MV-4-11 (cell line): ENCODE measurements around the gene DIP2C.
"Not testable (repeated sequence)": the region's sequence is repeated elsewhere in the genome, so short reads cannot be mapped to it uniquely, and the experiment has no call there.

Source experiments
- DNase-seq: peaks from one replicate; lab custom pipeline; 2025; lab: John Stamatoyannopoulos, UW

The DIP2C gene

DNA sequence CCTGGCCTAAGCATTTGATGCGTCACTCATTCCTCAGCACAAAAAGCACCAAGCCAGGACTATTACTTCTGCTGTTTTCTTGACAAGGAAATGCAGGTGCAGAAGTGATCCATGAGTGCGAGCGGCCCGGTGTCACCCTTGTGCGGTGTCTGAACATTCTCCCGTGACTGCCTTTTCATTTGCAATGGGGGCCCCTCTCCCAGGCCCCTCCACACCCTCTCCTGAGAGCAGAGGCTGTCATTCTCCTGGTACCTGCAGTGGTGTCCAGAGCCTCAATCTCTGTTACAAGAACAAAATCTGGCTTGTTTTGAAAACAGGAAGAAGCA lies 213.1 kb downstream of the DIP2C start:
- no peak for DNase-seq

DNA sequence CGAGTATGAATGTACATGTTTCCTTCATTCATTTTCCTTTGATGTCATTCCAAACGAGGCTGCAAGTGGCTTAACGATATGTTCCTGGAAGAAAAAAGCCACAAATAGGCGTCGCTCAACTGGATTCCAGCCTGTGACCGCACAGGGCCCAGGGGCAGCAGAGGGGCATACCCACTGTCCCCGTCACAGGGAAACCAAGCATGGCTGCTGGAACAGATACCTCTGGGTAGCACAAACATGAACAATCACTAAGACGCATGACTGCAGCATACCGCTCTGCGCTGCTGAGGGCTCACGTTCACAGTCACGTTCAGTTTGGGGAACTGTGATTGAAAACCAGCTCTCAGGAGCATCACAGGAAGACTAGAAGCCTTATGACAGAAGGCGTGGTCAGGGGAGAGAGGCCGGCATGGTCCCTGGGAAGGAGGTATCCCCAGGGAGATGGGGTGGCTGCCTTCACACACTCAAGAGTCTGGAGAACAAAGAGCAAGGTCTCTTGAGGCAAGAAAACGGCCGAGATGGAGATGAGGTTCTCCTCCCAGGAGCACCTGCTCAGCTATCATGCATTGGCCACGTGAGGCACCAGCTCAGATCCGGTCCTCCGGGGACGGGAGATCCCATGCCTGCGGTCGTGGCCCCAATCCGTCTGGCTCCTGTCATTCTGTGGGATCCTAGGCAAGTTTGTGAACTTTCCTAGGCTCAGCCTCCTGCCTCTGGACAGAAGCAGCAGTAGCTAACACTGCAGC lies 213.6 kb downstream of the DIP2C start:
- DNase-seq: no peak

DNA sequence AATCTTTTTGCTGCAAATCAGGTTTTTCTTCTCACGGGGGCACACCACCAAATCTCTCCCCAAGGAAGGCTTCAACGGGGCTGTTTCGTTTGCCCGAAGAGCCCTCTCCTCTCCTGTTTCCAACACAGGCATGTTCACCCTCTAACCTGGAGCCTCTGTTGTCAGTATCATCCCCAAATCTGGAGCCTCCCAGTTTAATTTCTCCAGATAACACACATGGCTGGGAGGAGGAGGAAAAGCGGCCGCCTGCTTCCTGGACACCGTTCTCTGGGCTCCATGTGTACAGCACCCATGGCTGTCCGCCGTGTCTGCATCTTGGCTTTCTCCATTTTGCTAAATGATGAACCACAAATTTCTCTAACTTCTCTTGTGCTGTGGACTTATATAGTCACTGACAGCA lies 214.5 kb downstream of the DIP2C start:
- DNase-seq: no peak

DNA sequence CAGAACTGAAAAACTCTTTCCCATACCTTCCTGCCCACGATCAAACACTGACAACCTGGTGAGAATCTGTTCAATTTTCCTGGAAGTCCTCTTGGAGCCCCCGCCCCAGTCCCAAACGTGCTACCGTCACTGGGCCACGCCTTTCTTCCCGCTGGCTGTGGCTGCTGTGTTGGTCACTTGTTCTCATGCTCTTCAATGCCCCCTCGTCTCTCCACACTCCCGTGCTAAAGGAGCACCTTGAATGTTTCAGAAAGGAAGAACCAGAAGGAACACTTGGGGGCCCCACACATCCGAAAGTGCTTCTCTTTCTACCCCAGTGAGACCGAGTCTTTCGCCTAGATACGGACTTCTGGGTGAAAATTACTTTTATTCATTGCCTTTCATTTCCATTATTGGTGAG lies 215.1 kb downstream of the DIP2C start:
- DNase-seq: no peak

DNA sequence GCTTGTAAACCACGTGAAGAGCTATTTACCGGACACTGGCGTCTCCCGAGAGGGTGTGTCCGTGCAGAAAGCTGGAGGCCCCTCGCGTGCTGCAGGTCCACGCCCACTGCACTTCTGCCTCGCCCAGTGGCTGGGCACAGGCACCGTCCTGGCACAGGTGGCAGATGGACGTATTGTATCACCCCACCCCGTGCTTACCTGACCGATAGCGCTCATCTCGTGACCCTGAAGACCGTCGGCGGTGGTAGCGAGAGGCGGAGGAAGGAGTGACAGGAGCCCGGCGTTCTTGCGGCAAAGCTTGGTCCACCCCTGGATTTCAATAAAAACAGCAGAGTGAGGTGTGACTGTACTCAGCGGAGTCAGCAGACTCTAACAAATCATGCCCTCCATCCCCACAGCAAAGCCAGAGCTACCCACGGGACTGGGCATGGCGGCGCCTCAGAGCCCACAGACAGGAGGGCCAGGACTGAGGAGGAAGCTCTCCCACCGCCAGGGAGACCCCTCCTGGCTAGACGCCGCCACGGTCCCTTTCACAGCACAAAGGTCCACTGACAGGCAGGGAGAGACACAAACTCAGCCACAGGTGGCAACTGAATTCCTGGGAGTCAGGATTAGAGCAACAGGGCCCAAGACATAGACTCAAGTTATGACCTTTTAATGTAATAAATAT lies 217.1 kb downstream of the DIP2C start:
- no peak for DNase-seq

DNA sequence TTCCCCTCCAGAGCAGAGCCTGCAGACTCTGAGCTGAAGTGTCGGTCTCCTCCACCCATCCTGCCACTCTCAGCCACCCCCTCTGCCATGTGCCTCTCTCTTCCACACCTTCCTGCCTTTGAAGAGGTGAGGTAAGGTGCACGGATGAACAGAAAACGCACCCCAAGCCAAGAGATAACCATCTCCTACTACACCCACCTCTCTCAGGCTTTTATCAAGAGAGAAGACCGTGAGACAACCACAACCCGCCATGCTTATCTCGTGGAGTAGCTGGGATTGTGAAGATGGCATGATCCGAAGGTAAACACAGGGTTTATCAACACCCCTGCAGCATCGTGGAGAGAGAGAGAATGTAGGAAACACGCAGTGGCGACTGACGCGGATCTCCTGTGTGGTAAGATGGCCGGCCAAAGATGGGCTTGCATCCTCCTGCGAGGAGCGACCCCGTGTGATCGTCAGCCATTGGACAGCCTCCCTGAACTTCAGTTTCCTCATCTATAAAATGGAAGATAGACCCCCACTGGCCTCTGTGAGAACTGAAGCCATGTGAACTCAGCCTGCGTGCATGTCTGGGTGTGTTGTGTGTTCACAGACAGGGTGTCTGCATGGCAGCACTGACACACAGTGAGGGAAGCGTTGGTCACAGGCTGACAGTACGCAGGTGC lies 219.0 kb downstream of the DIP2C start:
- DNase-seq: no peak

DNA sequence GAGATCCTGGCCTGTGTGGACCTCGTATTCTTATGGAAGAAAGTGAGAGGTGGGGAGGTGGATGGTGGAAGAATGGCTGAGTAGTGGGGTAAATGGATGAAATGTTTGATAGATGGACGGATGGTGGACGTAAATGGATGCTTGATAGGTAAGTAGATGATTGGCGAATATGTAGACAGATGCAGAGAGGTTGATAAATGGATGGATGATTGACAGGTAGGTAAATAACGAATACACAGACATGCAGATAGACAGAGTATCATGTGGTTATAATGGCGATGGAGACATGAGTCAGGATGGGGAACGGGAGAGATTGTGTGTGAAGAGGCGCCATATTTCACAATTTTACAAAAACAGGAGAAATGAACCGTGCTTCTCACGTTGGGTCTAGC lies 219.5 kb downstream of the DIP2C start:
- no peak for DNase-seq

DNA sequence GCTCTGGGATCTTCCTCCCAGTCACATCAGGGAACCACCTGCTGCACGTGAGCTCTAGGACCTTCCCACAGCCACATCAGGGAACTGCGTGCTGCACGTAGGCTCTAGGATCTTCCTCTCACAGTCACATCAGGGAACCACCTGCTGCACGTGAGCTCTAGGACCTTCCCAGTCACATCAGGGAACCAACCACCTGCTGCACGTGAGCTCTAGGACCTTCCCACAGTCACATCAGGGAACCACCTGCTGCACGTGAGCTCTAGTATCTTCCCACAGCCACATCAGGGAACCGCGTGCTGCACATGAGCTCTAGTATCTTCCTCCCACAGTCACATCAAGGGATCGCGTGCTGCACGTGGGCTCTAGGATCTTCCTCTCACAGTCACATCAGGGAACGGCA lies 229.7 kb downstream of the DIP2C start:
- DNase-seq: no peak

DNA sequence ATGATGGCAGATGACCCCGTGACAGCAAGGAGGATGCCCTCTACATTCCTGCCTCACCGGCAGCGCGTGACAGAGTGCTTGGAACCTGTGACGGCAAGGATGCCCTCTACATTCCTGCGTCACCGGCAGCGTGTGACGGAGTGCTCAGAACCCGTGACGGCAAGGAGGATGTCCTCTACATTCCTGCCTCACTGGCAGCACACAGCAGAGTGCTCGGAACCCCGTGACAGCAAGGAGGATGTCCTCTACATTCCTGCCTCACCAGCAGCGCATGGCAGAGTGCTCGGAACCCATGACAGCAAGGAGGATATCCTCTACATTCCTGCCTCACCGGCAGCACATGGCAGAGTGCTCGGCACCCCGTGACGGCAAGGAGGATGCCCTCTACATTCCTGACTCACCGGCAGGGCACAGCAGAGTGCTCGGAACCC lies 231.0 kb downstream of the DIP2C start:
- no peak for DNase-seq

DNA sequence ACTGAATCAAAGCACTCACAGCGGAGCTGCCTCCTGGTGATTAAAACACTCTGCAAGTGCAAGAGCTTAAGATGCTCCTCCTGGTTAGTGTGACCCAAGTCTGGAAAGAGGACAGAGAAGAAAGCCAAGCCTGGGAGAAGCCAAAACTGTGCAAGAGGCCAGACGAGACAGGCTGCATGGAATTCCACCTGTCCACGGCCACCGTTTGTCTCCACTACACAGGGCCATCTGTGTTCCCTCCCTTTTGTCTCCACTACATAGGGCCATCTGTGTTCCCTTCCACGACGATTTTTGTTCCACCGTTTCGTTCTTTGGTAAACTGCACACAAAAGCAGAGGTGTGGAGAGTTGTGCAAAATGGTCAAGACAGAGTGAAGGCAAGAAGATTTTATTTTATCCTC lies 233.0 kb downstream of the DIP2C start:
- no peak for DNase-seq

DNA sequence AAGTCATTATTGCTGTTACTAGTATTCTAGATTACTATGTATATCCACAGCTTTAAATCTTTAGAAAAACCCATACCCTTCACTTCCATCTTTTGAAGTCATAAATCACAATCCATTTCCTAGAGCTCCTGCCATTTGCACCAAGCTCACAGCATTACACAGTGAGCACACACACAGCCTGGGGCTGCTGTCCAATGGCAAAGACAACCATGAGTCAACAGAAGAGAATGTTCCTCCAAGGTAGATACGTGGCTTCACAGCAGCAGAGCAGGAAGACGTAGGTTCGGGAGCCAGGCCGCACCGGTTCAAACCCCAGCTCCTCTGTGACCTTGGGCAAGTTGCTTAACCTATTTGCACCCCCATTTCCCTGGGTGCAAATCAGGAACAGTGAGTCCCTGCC lies 234.6 kb downstream of the DIP2C start:
- no peak for DNase-seq

DNA sequence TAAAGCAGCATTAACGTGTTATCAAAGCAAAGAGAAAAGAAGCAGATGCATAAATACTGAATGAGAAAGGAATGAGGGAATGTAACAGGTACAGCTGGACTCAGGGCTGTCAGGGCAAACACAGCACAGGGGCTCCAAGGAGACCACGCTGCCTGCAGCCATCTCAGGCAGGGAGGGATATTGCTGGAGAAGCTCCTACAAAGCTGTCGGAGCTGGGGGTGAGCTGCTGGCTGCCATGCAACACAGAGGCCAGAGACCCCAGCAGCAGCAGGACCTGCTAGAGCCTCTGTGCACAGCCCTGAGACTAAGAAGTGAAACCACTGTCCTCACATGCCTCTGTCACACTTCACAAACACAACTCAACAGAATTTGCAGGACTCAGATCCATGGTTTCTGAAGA lies 235.8 kb downstream of the DIP2C start:
- DNase-seq: no peak

DNA sequence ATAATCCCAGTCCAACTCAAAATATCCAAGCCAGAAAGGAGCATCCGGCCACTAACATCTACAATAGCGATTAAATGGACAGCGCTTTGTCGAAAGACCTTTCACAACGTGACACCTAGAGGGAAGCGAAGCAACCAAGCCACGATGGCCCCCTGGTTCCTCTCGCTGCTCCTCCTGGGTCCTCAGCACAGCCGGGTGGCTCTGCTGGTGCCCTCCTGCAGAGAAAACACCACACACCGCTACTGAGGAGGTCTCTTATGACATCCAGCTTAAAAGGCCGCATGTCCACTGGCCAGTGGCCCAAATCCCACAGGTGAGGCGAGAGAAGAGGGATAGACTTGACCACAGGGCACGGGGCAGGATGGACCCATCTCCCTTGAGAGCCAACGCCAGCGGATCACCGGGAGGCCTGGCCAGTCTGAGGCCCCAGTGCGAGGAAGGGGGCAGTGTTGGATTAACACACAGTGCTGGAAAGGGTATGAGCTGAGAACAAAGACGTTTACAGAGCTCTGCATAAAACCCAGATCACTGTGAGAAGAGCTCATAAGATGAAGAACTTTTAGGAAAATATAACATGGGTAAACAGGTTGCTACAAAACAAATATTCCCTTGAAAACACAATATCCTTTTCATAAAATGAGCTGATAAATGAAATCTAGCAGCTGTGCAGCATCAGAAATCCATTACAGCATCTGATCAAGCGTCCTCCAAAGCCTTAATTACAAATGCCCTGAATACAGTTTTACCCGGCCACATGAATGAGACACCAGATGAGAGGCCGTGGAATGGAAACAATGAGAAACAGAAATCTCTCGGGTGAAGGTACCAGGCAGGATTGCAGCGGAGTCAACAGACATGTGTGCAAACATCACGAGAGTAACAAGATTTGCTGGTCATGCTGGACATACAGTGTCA lies 236.7 kb downstream of the DIP2C start:
- DNase-seq: no peak

DNA sequence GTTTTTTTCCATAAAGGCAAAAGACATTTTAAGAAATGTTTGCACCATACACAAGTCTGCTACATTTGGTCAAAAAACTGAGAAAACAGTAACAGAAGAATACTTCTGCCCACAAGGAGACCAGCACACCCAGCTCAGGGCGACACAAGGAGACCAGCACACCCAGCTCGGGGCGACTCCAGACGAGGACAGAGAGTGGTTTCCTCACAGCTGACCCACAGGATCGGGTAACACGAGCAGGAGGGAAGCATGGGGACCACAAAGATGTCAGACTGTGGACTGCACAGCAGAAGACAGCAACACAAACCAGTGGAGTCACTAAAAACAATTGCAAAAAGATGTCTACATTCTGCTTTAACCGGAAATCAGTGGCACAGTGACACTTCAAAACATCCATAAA lies 237.6 kb downstream of the DIP2C start:
- no peak for DNase-seq

DNA sequence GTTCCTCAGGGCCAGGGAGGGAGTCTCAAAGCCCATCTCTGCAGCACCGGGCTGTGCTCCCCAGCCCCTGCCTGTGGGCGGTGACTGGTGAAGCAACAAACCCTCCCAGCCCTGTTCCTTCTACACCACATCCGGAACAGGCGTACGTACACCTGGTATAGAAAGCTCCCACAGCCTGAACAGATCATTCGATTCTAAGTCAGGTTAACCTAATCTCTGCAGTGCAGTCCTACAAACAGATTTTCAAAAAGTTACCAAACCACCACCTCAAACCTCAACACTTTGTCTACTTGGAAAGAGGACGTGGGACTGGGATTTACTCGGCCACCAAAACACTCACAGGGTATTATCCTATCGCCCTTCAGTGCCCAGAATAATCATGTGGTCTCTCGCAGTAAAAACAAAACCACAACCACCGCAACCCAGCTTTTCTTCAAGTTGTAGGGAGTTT lies 238.4 kb downstream of the DIP2C start:
- peak; percentile 84 for DNase-seq

DNA sequence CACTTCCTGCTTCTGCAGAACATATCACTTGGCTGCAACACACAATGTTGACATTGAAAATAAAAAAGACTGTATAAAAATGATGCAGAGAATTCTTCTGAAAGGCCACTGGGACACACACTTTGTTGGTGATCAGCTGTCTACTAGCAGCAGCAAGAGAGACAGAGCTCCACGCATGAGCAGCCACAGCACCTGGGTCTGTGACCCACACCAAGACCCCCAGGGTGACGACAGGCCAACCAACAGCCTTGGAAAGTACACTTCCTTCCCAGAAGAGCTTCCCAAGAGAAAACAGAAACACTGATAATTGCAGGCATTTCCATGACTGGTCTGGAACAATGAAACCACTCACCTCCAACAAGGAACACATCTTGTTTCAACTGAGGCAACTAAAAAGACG lies 239.0 kb downstream of the DIP2C start:
- DNase-seq: no peak

DNA sequence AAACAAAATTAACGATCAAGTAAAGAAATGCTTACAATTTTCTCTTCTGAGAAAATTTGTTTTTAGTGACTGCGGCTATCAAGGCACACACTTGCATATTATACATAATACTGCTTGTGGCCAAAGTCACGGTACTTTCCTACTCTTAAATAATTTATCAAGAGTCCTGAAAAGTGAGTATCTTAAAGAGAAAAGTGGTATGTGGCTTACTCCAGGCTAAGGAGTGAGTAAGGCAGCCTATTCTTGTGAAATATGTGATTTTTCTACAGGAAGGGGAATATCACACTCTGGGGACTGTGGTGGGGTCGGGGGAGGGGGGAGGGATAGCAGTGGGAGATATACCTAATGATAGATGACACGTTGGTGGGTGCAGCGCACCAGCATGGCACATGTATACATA lies 240.1 kb downstream of the DIP2C start:
- not testable (repeated sequence) for DNase-seq

DNA sequence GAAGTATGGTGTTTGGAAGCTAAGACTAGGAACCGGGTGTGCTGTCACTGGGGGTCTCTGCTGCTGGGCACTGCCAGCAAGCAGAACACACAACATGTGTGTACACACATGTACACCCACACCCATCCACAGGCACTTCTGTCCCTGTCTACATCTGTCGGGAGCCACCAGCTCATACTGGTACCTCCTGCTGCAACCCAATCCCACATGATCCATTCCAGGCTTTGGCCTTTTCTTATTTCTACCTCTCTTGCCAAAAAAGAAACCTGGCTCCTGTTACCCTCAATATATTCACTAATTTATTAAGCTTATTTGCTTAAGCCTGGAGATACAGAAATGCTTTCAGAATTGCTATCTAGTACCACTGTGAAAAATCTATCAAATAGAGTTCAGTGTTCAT lies 246.0 kb downstream of the DIP2C start:
- no peak for DNase-seq

DNA sequence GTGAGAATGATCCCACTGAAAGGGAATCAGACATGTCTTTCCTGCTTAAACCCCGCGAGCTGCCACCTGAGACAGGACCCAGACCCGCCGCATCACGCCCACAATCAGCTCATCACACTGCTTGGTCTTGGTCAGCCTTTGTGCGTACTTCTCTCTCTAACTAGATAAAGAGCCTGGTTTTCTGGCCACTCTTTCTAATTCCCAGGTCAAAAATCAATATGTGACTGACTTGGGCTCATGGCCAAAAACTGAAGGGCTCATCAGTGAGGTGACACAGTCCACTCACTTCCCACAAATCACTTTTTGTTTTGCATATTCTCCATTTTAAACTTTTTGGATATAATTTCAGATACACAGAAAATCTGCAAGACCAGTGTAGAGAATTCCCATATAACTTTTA lies 247.3 kb downstream of the DIP2C start:
- no peak for DNase-seq

DNA sequence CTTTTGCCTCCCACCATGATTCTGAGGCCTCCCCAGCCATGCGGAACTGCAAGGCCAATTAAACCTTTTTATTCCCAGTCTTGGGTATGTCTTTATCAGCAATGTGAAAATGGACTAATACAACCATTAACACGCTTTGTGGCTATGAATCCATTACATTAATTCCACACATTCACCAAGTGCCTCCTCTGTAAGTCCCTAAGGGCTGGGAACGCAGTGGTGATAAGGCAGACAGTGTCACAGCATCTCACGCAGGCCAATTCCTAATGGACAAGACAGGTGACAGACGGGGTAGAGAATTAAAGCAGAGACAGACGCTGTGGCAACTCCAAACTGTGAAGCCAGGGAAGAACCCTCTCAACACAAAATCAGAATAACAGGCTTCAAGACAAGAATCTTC lies 247.8 kb downstream of the DIP2C start:
- DNase-seq: no peak

DNA sequence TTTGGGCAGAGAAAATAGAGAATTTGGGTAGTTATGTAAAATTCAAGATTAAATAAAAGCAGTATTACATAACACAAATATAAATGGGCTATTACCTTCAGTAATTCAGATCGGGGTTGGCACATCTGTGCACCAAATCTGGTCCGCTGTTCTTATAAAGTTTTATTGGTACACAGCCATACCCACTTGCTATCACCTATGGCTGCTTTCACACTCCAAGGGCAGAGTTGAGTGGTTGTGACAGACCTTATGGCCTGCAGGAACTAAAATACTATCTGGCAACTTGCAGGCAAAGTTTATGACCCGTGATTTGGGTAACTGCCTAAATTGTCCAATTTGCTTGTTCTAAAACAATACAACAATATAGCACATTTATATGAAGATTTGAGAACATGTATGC lies 249.3 kb downstream of the DIP2C start:
- DNase-seq: no peak

DNA sequence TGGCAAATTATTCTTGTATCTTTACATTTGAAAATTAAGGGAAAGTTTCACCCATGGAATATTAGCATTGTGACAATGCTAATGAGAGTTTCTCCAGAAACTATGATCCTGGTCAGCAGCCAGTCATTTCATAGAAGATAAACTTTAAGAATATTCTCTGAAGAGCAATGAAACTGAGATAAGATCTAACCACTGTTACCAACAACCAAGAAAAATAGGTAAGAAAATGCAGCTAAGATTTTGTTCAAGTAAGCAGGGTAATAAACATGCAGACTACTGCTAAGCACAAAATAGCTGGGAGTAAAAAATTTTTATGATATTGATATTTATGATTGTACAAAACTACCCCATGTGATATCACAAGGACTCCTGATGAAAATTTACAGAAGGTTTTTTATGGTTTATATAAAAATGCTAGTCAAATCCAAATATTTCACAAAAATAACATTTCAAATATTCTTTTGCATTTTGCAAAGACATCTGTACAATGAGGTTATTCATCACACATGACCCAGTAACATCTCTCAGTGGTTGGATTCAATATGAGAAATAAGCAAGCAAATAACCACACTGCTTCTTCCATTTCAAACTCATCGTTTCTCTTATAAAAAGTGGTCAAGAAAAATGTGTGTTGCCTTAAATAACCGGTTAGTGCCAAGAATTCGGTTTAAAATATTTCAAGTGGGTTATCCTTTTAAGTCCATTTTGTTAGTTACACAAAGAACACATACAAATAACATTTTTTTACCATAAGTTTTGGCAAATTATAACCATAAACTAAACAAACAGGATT lies 251.6 kb downstream of the DIP2C start:
- no peak for DNase-seq
